Effector memory CD8-positive, alpha-beta T cell (primary cell): ENCODE data around the gene IQCF5.
"Not testable (repeated sequence)": the region's sequence is repeated elsewhere in the genome, so short reads cannot be mapped to it uniquely, and the experiment has no call there.

Experiments used
- ATAC-seq: fragments of 150-1000 bp; cut with Tn5 transposase; replicated peaks from 2 replicates; pipeline ENCODE4 v1.10.0; 2021; ENCODE audit warnings: mild to moderate bottlenecking, moderate library complexity
- DNase-seq, 3 experiments: peaks; one replicate each; pipeline ENCODE4 v3.0.0; 2021
- H3K27ac Mint-ChIP-seq, 2 donors: one replicate each; pipeline ENCODE4 v1.8.0; 2022; ENCODE audit warnings: mild to moderate bottlenecking in 2 of 2, mixed read lengths in 2 of 2, moderate library complexity in 2 of 2
- H3K27me3 Mint-ChIP-seq, 2 donors: one replicate each; pipeline ENCODE4 v1.8.0; 2022; ENCODE audit warnings: mixed read lengths in 2 of 2
- H3K36me3 Mint-ChIP-seq: one replicate; pipeline ENCODE4 v1.8.0; 2022; ENCODE audit warnings: mild to moderate bottlenecking, moderate library complexity, mixed read lengths; ENCODE audit not compliant: insufficient read depth
- H3K4me1 Mint-ChIP-seq, 2 donors: one replicate each; pipeline ENCODE4 v1.8.0; 2022; ENCODE audit warnings: low read depth in 2 of 2, mixed read lengths in 2 of 2
- H3K4me3 Mint-ChIP-seq, 2 donors: one replicate each; pipeline ENCODE4 v1.8.0; 2022; ENCODE audit warnings: mild to moderate bottlenecking in 2 of 2, mixed read lengths in 2 of 2, moderate library complexity in 2 of 2
- H3K9me3 Mint-ChIP-seq, 2 donors: one replicate each; pipeline ENCODE4 v1.8.0; 2022; ENCODE audit warnings: mixed read lengths in 2 of 2

The IQCF5 gene

DNA sequence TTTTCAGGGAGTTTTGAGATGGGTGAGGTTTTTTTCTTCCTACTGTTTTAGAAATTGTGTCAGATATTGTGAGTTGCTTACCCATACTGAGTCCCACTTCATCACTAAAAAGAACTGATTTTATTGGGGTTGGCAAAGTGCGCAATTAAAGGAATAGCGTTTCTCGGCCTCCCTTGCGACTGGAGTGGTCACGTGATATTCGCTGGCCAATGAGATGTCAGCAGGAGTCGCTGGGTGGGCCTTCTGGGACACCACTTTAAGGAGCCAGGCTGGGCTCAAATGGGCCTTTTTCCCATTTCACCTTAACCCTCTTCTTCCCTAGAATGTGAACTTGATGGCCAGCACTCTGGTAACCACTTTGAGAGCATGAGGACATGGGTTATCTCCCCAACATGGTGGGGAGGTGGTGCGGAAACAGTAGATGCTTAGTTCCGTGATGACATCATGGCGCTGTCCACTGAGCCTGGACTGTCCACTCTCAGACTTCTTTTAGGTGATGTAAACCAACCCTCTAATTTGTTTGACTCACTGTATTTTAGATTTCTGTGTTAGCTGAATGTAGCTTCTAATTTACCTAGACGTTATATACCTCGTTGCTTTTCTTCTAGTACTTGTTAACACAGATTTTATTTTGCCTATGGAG lies 13.2 kb upstream of the IQCF5 start:
- H3K4me3 Mint-ChIP-seq: no peak overlapping the region
- H3K9me3 Mint-ChIP-seq: no peaks in the 10 kb centered on the region
- DNase-seq (no peak), ATAC-seq (no peak)
- peaks cover 0 to 1% of the 10 kb centered on the region in 2 donors for H3K4me1 Mint-ChIP-seq
- H3K27me3 Mint-ChIP-seq: peaks cover 33 to 38% of the 10 kb centered on the region in 2 donors
- H3K36me3 Mint-ChIP-seq: no peaks in the 10 kb centered on the region
- peak overlapping the region in 1 of 2 donors; percentile 21 for H3K27ac Mint-ChIP-seq

GRCh38 chr3:51887620-51888019 lies 12.2 kb upstream of the IQCF5 start:
- no peak for ATAC-seq
- H3K27ac Mint-ChIP-seq: peak overlapping the region in 1 of 2 donors; percentile 21
- peaks cover 30 to 35% of the 10 kb centered on the region in 2 donors for H3K27me3 Mint-ChIP-seq
- no peak for DNase-seq
- no peaks in the 10 kb centered on the region for H3K36me3 Mint-ChIP-seq
- peaks cover 0 to 1% of the 10 kb centered on the region in 2 donors for H3K4me1 Mint-ChIP-seq
- no peak overlapping the region for H3K4me3 Mint-ChIP-seq
- no peaks in the 10 kb centered on the region for H3K9me3 Mint-ChIP-seq

DNA sequence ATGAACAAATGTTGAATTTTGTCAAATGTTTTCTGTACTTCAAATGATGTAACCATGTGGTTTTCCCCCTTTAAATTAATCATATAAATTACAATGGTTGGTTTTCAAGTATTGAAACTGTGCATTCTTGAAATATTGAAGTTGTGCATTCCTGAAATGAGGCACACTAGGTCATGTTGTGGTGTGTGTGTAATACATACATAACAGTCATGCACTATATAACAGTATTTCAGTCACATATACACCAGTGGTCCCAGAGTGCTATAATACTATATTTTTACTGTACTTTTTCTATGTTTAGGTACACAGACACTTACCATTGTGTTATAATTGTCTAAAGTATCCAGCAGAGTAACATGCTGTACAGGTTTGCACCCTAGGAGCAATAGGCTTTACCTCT lies 11.0 kb upstream of the IQCF5 start:
- no peak overlapping the region for H3K4me3 Mint-ChIP-seq
- H3K9me3 Mint-ChIP-seq: no peaks in the 10 kb centered on the region
- ATAC-seq (no peak), DNase-seq (no peak)
- H3K27me3 Mint-ChIP-seq: peaks cover 24 to 36% of the 10 kb centered on the region in 2 donors
- H3K36me3 Mint-ChIP-seq: peaks cover 2% of the 10 kb centered on the region
- H3K4me1 Mint-ChIP-seq: no peaks in the 10 kb centered on the region
- H3K27ac Mint-ChIP-seq: no peak overlapping the region

DNA sequence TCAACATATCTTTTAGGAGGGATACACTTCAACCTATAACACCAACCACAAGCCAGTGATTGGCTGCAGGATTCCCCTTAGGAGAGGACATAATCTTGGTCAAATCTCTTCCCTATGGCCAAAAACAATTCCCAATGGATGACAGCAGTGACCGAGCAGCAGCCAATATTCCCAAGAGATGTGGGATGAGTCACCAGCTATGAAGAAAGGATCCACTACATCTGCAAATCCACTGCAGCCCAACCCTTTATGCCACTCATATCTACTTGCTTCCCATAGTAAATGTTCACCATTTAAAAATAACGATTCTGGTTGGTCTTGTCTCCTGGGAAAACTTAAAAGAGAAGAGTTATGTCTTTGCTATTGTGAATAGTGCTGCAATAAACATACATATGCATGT lies 4.5 kb upstream of the IQCF5 start:
- ATAC-seq (no peak), DNase-seq (no peak)
- Mint-ChIP-seq H3K27ac (no peak overlapping the region), H3K36me3 (peaks cover 2% of the 10 kb centered on the region), H3K4me1 (peaks cover 3% of the 10 kb centered on the region in 2 donors), H3K4me3 (no peak overlapping the region), H3K9me3 (no peaks in the 10 kb centered on the region), H3K27me3 (peaks cover 51 to 53% of the 10 kb centered on the region in 2 donors)

DNA sequence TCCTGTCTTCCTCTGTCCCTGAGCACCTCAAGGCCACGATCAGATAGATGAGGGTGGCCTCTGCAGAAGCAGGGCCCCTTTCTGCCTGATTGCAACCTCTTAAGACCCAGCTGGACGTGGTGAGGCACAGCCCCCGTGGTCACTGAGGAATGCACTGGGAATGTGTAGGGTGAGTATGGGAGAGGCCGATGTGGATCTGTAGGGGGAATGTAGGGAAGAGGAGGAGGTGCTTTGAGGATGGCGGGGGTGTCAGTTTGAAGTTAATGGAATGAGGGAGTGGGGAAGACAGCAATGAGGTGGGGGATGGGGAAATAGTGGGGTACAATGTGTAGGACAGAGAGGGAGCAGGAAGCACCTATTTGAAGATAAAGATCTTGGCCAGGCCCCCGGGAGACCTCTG lies 785 bp upstream of the IQCF5 start:
- DNase-seq (no peak), ATAC-seq (no peak)
- peaks cover 40 to 43% of the 10 kb centered on the region in 2 donors for H3K27me3 Mint-ChIP-seq
- no peaks in the 10 kb centered on the region for H3K9me3 Mint-ChIP-seq
- H3K4me3 Mint-ChIP-seq: no peak overlapping the region
- H3K36me3 Mint-ChIP-seq: no peaks in the 10 kb centered on the region
- H3K4me1 Mint-ChIP-seq: peaks cover 7 to 8% of the 10 kb centered on the region in 2 donors
- no peak overlapping the region for H3K27ac Mint-ChIP-seq

DNA sequence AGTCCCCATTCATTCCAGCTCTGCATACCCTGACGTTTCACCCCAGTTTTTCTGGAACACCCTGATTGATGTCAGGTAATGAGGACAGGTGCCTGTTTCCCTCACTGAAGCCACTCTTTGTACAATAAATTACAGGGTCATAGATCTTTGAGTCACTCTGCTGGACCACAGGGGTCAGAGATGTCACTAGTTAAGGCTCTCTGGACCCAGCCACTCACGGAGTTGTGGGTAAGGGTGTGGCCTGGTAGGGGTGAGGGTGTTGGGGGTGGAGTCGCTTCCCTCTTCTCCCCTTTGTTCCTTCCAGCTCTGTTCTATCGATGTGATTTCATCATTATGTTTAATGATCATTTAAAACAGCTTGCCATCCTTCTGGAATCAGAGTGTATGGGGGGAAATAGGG lies 512 bp downstream of the IQCF5 start:
- ATAC-seq: no peak
- no peak overlapping the region for H3K4me3 Mint-ChIP-seq
- no peak overlapping the region for H3K27ac Mint-ChIP-seq
- peaks cover 7 to 8% of the 10 kb centered on the region in 2 donors for H3K4me1 Mint-ChIP-seq
- H3K9me3 Mint-ChIP-seq: no peaks in the 10 kb centered on the region
- H3K27me3 Mint-ChIP-seq: peaks cover 45 to 47% of the 10 kb centered on the region in 2 donors
- DNase-seq: no peak
- H3K36me3 Mint-ChIP-seq: no peaks in the 10 kb centered on the region

- DNase-seq: no peak
- Mint-ChIP-seq H3K27ac (no peak overlapping the region), H3K27me3 (peaks cover 44 to 51% of the 10 kb centered on the region in 2 donors), H3K4me3 (no peak overlapping the region), H3K4me1 (peaks cover 7 to 8% of the 10 kb centered on the region in 2 donors), H3K9me3 (no peaks in the 10 kb centered on the region), H3K36me3 (no peaks in the 10 kb centered on the region)
- ATAC-seq: no peak
Observed at GRCh38 chr3:51874411-51874810, 990 bp downstream of the IQCF5 start.

DNA sequence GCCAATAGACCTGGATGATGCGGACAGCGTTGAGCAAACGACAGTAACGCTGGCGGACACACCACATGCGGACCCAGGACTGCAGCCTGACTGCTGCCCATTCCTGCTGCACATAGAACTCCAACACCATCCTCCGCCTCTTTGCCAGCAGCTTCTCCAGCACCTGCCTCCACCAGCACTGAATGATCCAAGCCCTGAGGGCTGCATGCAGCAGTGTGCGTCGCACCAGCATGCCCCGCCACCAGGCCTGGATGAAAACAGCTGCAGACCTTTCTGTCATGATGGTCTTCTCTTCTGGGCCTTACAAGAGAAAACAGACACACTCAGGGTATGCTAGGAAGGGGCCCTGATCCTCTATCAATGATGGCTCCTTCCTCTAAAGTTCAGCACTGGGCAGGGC lies 1.5 kb downstream of the IQCF5 start:
- ATAC-seq (no peak), DNase-seq (no peak)
- H3K27ac Mint-ChIP-seq: no peak overlapping the region
- no peaks in the 10 kb centered on the region for H3K9me3 Mint-ChIP-seq
- H3K4me1 Mint-ChIP-seq: peaks cover 7 to 8% of the 10 kb centered on the region in 2 donors
- H3K36me3 Mint-ChIP-seq: no peaks in the 10 kb centered on the region
- peaks cover 44 to 56% of the 10 kb centered on the region in 2 donors for H3K27me3 Mint-ChIP-seq
- H3K4me3 Mint-ChIP-seq: no peak overlapping the region

DNA sequence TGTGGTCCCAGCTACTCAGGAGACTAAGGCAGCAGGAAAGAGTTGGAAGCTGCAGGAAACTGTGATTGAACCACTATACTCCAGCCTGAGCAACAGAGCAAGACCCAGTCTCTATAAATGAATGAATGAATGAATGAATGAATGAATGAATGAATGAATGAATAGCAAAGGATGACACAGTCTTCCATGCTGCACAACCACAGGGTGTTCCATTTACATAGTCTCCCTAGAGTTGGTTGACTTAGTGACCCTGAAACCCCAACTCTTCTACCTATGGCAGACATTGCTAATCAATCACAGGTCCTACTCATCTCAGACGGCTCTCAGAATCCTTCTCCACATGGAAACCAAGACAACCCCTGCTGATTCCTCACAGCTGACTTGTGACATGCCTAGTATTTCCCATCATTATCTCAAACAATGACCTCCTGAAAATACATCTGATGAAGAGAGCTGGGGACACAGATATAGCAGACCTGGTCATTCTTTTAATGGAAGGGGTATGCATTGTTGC lies 2.1 kb downstream of the IQCF5 start:
- H3K27me3 Mint-ChIP-seq: peaks cover 44 to 55% of the 10 kb centered on the region in 2 donors
- no peak for DNase-seq
- no peaks in the 10 kb centered on the region for H3K9me3 Mint-ChIP-seq
- no peak for ATAC-seq
- no peak overlapping the region for H3K4me3 Mint-ChIP-seq
- no peak overlapping the region for H3K27ac Mint-ChIP-seq
- H3K4me1 Mint-ChIP-seq: peaks cover 7 to 8% of the 10 kb centered on the region in 2 donors
- no peaks in the 10 kb centered on the region for H3K36me3 Mint-ChIP-seq

GRCh38 chr3:51869304-51869703 lies 6.1 kb downstream of the IQCF5 start:
- Mint-ChIP-seq H3K27me3 (peaks cover 32 to 49% of the 10 kb centered on the region in 2 donors), H3K4me1 (no peaks in the 10 kb centered on the region), H3K36me3 (no peaks in the 10 kb centered on the region)

DNA sequence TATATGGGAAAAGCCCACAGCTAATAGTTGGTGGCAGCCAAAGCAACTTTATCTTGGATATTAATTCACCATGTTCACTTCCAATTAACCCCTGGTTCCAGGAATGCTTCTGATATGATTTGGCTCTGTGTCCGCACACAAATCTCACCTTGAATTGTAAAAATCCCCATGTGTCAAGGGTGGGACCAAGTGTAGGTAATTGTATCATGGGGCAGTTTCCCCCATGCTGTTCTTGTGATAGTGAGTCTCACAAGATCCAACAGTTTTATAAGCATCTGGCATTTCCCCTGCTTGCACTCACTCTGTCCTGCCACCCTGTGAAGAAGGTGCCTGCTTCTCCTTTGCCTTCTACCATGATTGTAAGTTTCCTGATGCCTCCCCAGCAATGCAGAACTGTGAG lies 6.5 kb downstream of the IQCF5 start:
- not testable (repeated sequence) for DNase-seq, ATAC-seq, H3K4me1 Mint-ChIP-seq, H3K4me3 Mint-ChIP-seq, H3K36me3 Mint-ChIP-seq, H3K9me3 Mint-ChIP-seq, H3K27ac Mint-ChIP-seq
- H3K27me3 Mint-ChIP-seq: peaks cover 32 to 47% of the 10 kb centered on the region in 2 donors

More at GRCh38 chr3:51869304-51869703, 6.1 kb downstream of the IQCF5 start:
- no peaks in the 10 kb centered on the region for H3K9me3 Mint-ChIP-seq
- H3K27ac Mint-ChIP-seq: no peak overlapping the region
- no peak for DNase-seq
- H3K4me3 Mint-ChIP-seq: no peak overlapping the region
- ATAC-seq: no peak

DNA sequence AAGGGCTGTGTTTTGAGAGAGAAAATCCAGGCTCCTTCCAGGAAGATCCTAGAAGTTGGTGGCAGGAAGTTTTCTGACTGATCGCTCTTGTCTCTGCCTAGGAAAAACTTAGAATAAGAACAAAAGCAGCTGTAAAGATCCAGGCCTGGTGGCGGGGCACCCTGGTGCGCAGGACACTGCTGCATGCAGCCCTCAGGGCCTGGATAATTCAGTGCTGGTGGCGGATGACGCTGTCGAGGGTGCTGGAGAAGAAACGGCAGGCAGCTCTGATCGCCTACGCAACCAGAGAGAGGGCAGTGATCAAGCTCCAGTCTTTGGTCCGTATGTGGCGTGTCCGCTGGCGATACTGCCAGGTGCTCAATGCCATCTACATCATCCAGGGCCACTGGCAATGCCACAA lies 12.5 kb downstream of the IQCF5 start:
- Mint-ChIP-seq H3K4me1 (peaks cover 0 to 3% of the 10 kb centered on the region in 2 donors), H3K4me3 (no peak overlapping the region), H3K9me3 (no peaks in the 10 kb centered on the region), H3K27ac (no peak overlapping the region), H3K36me3 (no peaks in the 10 kb centered on the region), H3K27me3 (peaks cover 20 to 32% of the 10 kb centered on the region in 2 donors)
- no peak for ATAC-seq
- DNase-seq: no peak

DNA sequence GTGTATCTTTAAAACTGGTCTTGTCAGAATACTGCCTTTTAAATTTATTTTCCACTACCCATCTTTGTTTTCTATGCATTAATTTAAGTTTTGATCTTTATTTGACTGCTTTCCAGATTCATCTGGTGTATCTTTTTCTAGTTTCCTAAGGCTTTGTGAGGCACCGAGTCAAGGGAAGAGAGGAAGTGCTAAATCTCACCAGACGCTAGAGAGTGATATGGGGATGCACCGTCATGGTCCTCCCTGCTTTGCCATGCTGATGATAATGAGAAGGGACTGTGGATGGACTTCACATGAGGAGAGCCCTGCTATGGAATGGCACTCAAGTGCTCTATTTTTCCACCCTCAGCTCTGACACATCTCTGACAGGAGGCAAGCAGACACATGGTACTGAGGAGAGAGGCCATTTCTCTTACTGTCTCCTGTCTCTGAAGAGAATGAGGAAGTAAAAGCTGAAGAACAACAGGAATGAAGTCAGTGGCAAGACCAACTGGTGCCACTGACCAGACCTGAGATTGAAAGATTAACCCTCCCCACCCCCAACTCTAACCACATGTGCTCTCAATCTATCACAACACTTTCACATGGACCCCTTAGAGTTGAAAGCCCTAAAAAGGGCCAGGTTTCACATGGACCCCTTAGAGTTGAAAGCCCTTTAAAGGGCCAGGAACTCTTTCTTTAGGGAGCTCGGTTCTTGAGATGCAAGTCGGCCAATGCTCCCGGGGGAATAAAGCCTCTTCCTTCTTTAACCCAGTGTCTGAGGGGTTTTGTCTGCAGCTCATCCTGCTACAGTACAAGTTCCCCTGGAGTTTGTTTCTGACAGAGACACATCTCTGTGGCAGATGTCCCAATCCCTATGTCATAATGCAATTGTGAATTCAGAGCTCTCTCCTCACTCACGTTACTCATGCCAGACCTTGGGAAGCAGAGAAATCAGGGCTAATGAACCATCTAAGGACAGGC lies 14.4 kb downstream of the IQCF5 start, which contains the start of gene IQCF2:
Gene IQCF2 (plus strand): TSS at position 913 of the 963 bp plus-strand sequence. CDS start 52 bp downstream, outside the sequence.
- H3K4me1 Mint-ChIP-seq: peaks cover 0 to 3% of the 10 kb centered on the region in 2 donors
- no peak within 1 kb of the TSS for H3K4me3 Mint-ChIP-seq
- no peak for DNase-seq
- ATAC-seq: no peak
- H3K27me3 Mint-ChIP-seq: peaks cover 25 to 34% of the 10 kb centered on the region in 2 donors
- H3K9me3 Mint-ChIP-seq: no peaks in the 10 kb centered on the region
- no peaks in the 10 kb centered on the region for H3K36me3 Mint-ChIP-seq
- H3K27ac Mint-ChIP-seq: no peak within 1 kb of the TSS
